Caki2 (cell line): Measurements from ENCODE around the gene KIAA1217. TPM values are rescaled to one million over a fixed set of nuclear protein-coding genes. Genes with fewer than 3 reads are reported as not detected.

Experiments used
- DNase-seq: peaks from one replicate; pipeline ENCODE4 v3.0.0-alpha.2; 2015; ENCODE audit warnings: low read depth
- in situ Hi-C: cut with HindIII; loops from 2 replicates; pipeline ENCODE4 v1.10.0; 2016; ENCODE audit warnings: low sequenced_read_pairs, low pct_unique_long_range_greater_than_20kb, mixed read lengths
- total RNA-seq: library from RNA; depleted of rRNA; stranded (reverse); fragments of >200 nt; shearing (Covaris generic); gene quantifications from 2 replicates; pipeline ENCODE4 v1.2.3, GENCODE V29; 2014; ENCODE audit warnings: low replicate concordance

Gene KIAA1217
- total RNA-seq, 1 experiment from 2014 or later: 0.95 TPM

DNA sequence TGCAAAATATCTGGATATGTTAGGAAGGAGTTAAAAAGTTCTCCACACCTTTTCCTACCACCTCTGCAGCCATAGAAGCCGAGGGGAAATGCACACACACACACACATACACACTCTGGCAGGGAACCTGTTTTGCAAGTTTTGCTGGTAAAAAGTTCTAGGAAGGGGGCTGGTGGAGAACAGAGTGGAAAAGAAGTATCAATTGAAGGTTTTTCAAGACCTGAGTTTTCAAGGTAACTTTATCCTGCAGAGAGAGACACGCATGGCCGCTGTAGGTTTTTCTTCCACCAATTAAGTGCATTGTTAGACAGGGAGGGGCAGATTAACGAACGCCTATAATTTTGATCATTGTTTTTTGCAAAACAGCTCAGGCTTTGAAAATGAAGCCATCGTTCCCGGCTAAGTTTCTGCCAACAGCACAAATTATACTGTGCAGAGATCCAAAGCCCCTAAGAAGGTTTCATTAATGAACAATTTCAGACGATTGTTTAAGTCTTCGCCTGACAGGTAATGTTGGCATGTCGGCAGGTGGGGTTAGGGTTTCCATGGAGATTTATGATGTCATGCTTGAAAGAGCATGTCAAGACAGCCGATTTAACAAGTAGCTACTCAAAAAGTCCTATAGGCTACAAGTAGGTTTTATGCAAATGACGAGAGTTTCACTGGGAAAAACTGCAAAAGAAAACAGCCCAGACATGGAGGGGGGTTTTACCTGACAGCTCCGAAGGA lies 29.7 kb downstream of the KIAA1217 start:
- DNase-seq: no peak
- in situ Hi-C loops: no loop called here

DNA sequence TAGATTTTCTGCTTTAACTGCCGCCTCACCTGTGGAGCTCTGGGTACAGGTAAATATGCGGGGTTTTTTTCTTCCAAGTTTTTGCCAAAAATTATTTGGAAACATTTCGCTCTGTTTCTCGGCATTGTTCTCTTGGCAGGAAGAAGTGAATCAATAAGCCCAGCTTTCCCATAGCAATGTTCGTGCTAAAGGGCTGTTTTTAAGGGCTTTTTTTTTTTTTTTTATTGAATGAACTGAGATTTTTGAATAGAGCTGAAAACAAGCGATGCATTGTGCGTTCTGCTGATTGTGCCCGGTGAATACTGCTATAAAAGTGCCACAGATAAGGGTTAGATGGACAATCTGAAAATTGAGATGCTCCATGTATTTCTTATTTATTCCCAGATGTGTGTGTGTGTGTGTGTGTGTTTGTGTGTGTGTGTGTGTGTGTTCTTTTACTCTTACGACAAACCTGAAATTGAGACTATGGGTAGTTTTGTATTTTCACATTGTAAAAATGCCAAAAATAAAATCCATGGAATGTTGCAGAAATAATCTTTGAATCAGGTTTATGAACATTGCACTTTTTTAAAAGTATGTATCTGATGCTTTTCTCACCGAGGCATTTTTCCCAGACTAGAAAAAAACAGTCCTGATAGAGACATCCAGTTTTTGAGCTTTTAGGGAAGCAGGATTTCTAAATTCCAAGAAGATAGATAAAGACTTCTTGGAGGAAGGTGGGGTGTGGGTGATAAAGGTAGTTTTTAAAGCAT lies 30.5 kb downstream of the KIAA1217 start:
- no peak for DNase-seq

DNA sequence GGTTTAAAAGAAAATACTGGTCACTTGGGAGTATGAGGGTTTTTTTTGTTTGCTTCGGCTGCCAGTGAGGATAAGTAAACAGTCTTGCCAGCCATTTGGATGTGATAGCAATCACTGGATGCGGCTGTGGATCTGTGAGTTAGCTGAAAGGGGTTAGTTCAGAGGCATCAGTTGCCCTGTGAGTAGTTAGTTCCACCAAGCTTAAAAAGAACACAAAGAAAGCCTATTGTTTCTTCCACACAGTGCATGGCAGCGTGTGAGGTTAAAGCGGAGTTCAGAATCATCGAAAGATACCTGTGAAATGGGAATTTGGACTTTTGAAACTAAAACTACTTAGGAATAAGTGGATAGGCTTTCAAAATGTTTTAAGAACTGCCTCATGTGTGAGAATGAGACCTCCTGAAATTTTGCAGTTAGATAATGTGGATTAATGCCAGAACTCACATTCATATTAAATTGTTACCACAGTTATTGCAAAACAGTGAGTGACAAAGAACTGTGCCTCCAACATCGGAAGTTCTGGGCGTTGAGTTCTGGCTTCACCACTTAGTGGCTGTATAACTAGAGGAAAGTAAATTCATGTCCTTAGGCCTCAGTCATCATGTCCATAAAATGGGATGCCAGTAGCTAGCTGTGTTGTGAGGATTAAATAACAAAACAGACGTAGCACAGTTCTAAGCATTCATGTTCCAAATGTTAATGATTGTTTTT lies 31.3 kb downstream of the KIAA1217 start:
- in situ Hi-C loops: no loop called here

More for the DNA sequence above, 30.5 kb downstream of the KIAA1217 start:
- in situ Hi-C loops: no loop called here

DNA sequence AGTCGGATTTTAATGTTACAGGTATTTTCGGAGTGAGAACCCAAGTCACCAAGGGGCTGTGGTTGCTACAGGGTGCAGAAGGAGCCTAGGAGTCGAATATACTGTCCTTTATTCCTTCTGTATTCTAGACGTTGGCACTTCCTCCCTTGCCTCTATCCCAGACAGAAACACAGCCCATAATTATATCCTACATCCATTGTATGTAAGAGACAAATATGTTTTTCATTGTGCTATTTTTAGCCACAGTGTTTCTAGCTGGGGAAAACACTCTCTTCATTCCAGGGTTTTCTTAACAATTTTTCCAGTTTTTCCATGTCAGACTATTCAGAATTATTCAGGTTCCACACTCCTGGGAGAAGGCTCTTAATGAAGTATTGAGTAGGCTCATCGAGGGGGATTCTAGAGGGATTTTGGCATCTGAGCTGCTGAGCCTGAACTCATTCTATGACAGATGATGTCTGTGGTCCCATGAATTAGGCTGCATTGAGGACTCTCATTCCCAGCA lies 32.6 kb downstream of the KIAA1217 start:
- DNase-seq: no peak
- in situ Hi-C loops: no loop called here

More for the DNA sequence above, 31.3 kb downstream of the KIAA1217 start:
- DNase-seq: no peak

DNA sequence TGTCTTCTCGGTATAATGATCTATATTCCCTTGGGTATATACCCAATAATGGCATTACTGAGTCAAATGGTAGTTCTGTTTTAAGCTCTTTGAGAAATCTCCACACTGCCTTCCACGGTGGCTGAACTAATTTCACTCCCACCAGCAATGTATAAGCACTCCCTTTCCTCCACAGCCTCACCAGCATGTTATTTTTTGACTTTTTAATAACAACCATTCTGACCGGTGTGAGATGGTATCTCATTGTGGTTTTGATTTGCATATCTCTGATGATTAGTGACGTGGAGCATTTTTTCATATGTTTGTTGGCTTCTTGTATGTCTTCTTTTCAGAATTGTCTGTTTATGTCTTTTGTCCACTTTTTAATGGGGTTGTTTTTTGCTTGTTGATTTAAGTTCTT lies 33.6 kb downstream of the KIAA1217 start:
- in situ Hi-C loops: no loop called here
- DNase-seq: no peak

DNA sequence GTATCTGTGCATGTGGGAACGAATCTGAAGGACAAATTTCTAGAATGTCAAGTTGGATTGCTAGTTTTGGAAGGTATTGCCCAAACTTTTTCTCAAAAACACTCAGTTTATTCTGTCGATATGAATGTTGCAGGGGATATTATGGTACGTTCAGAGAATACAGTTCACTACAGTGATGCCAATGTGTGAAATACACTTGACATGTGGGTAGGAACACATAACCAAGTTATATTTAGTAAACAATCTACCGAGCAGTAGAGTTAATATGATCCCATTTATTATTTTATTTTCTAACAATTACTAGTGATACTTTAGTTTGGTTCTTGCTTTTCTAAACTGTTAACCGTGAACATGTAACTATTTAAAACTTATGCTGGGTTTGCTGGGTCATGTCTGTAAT lies 37.4 kb downstream of the KIAA1217 start:
- DNase-seq: no peak
- in situ Hi-C loops: no loop called here

DNA sequence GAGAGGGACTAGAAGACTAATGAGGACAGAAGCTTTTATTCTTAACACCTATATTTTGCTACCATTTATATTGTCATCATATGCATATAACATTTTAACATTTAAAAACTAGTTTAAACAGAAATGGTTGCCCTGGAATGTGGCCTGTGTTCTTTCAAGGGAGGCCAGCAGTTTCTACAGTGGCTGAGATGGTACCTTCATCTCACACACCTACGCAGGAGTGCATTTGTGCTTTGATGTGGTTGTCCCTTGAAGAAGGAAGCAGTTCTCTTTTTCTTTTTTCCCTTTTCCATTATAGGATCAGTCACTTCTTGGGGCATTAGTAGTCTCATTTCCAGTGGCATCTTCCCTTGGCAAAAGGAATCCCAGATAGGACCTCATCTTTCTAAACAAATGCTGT lies 38.9 kb downstream of the KIAA1217 start:
- in situ Hi-C loops: no loop called here

DNA sequence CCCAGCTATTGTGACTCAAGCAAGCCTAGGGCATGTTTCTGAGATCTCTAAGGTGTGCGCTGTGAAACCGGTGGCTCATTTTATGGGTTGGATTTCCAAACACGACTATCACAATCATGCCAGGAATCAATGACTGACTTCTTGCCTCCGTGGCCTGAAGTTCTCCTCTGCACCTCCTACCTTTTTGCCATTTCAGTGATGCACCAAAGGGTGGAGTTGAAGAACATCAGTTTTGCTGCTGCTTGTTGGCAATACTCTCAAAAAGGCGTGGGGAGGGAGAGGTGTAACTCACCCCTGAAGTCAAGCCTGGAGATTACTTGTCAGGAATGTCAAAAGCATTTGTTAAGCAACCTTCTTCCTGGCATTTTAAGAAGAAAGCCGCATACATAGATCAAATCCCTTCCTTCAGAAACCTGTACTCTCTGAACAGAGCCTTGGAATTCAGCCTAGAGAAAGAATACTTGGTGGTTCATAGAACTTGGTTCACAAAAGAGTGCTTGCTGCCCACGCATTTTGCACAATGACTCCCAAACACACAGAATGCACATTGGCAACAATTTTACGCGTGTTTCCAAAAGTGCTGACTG lies 41.0 kb downstream of the KIAA1217 start:
- no peak for DNase-seq
- in situ Hi-C loops: no loop called here

More for the DNA sequence above, 38.9 kb downstream of the KIAA1217 start:
- DNase-seq: no peak

DNA sequence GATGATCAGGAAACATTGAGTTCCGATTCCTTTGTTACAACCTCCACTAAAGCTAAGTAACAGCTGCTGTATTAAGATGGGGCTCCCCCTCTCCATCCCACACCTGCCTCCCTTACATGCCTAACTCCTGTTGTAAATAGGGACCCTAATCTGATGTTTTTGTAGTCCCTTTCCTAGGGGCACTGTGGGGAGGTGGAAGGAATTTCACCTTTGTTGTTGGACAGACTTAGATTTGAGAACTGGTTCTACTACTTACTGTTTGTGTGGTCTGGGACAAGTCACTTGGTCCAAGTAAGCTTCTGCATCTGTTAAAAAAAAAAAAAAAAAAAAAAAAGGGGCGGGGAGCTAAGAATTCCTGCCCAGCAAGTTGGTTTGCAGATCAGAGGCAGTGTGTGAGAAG lies 42.6 kb downstream of the KIAA1217 start:
- in situ Hi-C loops: no loop called here
- no peak for DNase-seq

DNA sequence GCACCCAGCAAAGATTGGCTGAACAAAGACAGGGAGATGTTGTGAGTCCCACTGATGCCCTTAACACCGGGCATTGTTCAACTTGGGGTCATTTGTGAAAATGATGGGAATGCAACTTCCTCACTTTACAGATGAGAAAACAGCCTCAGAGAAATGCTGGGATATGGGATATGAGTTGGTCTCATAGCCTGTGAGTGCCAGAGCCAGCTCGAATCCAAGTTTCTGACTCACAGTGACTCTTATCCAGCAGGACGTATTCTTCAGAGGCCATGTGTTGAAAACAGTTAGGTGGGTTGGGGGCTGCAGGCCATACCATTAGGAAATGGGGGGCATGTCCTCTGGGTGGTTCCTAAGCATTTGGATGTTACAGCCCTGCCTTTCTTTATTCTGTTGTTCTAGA lies 45.2 kb downstream of the KIAA1217 start:
- no peak for DNase-seq
- in situ Hi-C loops: no loop called here

DNA sequence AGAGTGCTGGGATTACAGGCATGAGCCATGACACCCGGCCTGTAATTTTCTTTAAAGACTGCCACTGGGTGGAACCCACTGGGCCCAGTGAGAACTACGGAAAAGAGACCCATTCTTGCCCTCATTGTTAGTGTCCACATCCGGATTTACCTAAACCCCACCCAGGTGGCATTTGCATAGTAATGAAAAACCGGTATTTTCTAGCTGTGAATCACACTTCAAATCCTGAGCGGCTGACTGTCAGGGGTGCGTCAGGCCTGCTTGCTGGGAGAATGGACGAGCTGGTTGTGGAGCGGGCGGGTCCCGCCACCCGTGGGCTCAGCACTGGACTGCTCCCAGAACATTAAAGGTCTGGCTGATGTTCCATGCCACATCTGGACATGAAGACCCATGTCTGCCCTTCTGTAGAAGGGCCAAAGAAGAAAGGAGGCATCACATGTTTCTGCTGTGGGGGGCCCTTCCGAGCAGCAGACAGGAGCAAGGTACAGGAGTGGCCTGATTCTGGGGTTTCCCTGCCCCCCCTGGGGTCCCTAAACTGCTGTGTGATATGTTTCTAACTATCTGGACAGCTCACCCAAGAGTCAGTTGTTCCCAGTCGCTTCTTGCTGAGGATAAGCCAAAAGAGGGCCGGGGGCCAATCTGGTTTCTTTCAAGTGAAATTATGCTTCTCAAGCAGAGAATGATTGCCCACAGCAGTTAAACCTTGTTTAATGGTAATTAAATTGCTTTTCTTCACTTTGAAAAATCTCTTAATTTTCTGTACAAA lies 46.4 kb downstream of the KIAA1217 start:
- in situ Hi-C loops: no loop called here
- no peak for DNase-seq

DNA sequence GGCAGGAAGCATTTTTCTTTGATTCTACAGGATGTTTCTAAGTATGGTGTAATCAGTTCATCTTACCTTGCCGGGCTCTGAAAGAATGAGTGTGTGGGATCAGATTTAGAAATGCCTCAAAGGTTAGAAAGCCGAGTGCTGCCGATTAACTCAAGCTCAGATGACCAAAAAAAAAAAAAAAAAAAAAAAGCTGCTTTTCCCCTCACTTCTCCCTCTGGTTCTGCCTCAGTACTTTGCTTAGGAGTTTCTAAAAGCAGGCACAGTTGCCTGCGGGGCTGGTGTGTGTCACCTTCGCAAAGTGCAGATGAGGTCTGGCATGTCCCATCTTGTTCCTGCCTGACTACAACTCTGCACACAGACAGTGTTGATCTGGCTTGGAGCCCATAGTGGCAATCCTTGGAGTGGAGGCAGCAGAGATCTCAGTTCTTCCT lies 47.0 kb downstream of the KIAA1217 start:
- in situ Hi-C loops: no loop called here
- DNase-seq: no peak

DNA sequence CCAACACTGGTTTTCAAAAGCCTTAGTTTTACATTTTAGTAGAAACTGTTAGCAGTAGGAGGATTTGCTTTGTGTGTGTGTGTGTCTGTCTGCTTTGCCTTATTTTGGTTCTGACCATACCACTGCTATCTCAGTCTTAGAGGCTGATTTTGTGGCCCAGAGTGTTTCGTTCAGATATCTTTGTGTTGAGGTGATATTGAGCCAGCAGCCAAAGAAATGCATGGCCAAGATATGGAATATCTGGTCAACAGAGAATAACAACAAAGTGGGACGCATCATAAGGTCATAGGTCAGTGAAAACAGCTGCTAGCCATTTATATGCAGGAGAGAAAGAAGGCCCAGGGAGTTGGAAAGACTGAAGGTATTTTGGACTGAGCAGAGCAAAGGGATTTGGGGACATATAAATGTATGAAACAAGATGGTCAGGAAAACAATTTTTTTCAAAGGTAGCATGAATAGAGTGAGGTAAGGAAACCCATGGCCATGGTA lies 47.7 kb downstream of the KIAA1217 start:
- no peak for DNase-seq
- in situ Hi-C loops: no loop called here

DNA sequence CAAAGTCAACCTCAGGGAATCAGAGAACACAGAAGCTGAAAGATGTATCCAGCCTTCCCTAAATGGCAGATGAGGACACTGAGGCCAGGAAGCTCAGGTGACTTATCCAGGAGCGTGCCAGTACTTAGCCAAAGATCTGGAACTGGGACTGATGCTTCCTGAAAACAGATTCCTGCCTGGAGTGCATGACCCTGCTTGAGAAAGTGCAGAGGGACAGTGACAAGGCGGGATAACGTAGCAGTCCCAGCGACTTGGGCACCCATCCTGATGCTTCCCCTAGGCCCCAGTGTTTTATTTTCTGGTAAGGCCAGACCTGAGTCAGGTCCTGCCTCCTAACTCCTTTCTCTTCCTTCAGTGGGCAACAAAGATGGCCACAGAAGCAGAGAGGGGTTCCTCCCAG lies 48.6 kb downstream of the KIAA1217 start:
- in situ Hi-C loops: no loop called here
- DNase-seq: no peak

DNA sequence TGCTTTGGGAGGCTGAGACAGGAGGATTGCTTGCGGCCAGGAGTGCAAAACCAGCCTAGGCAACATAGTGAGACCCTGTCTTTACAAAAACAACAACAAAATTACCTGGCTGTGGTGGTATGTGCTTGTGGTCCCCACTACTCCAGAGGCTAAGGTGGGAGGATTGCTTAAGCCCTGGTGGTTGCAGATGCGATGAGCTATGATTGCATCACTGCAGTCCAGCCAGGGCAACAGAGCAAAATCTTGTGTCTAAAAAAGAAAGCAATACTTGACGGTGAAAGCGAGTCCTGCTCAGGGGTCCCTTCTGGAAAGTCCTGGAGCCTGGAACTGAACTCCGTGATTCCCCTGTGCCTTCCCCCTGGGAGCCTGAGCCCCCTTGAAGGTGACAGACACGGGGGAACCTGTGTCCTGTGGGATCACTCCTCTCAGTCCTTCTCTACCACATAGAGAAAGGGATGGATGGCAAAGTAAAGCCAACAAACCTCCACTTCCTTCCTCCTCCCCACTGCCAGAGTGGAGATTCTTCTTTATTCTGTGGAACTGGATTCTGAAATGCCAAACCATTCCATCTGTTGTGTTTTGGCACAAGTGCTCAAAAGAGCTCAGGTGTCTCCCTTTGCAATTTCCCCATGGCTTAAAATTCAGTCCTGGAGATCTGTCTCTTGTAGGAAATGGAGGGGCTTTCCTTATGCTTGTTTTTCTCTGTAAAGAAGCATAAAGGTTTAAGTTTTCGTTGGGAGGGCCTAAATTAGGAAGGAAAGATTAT lies 50.6 kb downstream of the KIAA1217 start:
- in situ Hi-C loops: no loop called here
- no peak for DNase-seq

DNA sequence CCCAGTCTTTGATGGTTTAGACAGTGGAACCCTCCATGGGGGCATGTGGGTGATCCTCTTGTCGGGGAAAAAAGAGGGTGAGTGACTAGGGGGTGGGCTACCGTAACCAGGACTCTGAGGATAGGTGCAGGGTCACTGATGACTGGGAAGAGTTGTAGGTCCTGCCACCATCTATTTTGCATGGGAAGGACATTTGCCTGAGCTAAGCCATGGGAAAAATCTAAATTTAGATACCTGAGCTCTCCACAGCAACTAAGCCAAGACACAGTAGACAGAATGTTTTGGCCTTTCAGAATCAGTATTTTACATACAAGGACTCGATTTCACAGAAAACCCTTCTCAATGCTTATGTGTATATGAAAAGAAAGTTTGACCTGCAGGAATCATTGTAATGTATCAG lies 52.7 kb downstream of the KIAA1217 start:
- in situ Hi-C loops: no loop called here
- DNase-seq: no peak

DNA sequence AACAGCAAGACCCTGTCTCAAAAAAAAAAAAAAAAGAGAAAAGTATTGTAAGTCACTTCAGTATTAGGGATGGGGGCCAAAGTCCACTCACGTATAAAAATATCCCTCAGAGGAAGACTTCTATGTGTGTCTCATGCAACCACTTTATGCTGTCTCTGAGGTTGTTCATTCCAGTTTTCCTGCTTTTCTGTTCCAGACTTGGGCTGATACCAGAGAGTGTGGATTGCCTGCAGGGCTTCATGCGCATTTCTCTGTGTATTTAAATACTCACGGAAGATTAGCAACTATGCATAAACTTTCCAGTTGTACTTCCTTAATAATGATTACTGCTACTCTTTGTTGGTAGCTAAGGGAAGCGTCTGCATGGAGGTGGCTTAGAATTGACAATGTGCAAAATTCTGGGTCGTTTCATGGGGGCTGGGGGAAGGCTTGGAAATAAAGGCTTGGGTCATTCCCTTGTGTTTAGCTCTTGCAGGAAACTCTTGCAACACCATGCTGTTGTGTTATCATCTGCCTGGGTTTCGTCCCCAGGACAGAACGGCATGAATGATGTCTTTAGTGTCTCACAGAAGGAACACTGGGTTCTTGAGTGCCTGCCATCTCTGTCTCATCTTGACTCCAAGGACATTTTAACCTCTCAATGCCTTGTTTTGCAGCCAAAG lies 54.1 kb downstream of the KIAA1217 start:
- DNase-seq: no peak
- in situ Hi-C loops: no loop called here
